Suppressor macrophage treated with lipopolysaccharide for 1 hour (primary cell): ENCODE results near the gene DHDH.
A peak's percentile ranks its signal among the peaks of the same experiment; 100 is the strongest.
"Not testable (repeated sequence)": the region's sequence is repeated elsewhere in the genome, so short reads cannot be mapped to it uniquely, and the experiment has no call there.

Source experiments
- DNase-seq, 3 donors: peaks; one replicate each; pipeline ENCODE4 v3.0.0-alpha.2; 2020 to 2022

Gene DHDH

GRCh38 chr19:48933382-48933932 is at the start of gene DHDH:
DHDH (plus strand) TSS chr19:48933699; CDS start chr19:48933722, 23 bp downstream.
- peak; percentile 75 to 86 (median 80) for DNase-seq

GRCh38 chr19:48883726-48884125 is 49.8 kb upstream of the DHDH start:
- DNase-seq: peak in 1 of 3 donors; percentile 65

GRCh38 chr19:48887861-48888612 is 45.5 kb upstream of the DHDH start:
- no peak for DNase-seq

GRCh38 chr19:48889496-48889895 is 44.0 kb upstream of the DHDH start:
- DNase-seq: not testable (repeated sequence)

GRCh38 chr19:48890551-48890950 is 42.9 kb upstream of the DHDH start:
- DNase-seq: no peak

GRCh38 chr19:48895226-48895625 is 38.3 kb upstream of the DHDH start:
- DNase-seq: no peak

GRCh38 chr19:48896191-48896720 is 37.2 kb upstream of the DHDH start:
- peak in 2 of 3 donors; percentile 21 to 48 for DNase-seq

- DNase-seq: no peak
Observed at GRCh38 chr19:48897181-48897580, 36.3 kb upstream of the DHDH start.

- DNase-seq: not testable (repeated sequence)
Observed at GRCh38 chr19:48899386-48899749, 34.1 kb upstream of the DHDH start.

- peak; percentile 99 for DNase-seq
Observed at GRCh38 chr19:48899781-48900476, 33.6 kb upstream of the DHDH start, which contains the start of gene NUCB1. NUCB1 (plus strand) TSS chr19:48900312; CDS start chr19:48900797, 485 bp downstream.

- DNase-seq: peak; percentile 61 to 70 (median 70)
Observed at GRCh38 chr19:48900477-48901406, 32.8 kb upstream of the DHDH start.

- DNase-seq: peak in 1 of 3 donors; percentile 17
Observed at GRCh38 chr19:48902291-48902690, 31.2 kb upstream of the DHDH start.

- DNase-seq: not testable (repeated sequence)
Observed at GRCh38 chr19:48903788-48904187, 29.7 kb upstream of the DHDH start.

- DNase-seq: peak in 1 of 3 donors; percentile 17
Observed at GRCh38 chr19:48905664-48906063, 27.8 kb upstream of the DHDH start.

- DNase-seq: no peak
Observed at GRCh38 chr19:48906324-48906723, 27.2 kb upstream of the DHDH start.

GRCh38 chr19:48907671-48908070 is 25.8 kb upstream of the DHDH start:
- DNase-seq: peak; percentile 18 to 54 (median 36)

- not testable (repeated sequence) for DNase-seq
Observed at GRCh38 chr19:48909424-48910077, 23.9 kb upstream of the DHDH start.

- no peak for DNase-seq
Observed at GRCh38 chr19:48910803-48911202, 22.7 kb upstream of the DHDH start.

- peak in 2 of 3 donors; percentile 27 to 36 for DNase-seq
Observed at GRCh38 chr19:48913114-48913889, 20.2 kb upstream of the DHDH start.

- no peak for DNase-seq
Observed at GRCh38 chr19:48914181-48914580, 19.3 kb upstream of the DHDH start.

GRCh38 chr19:48915757-48916156 is 17.7 kb upstream of the DHDH start:
- peak in 1 of 3 donors; percentile 14 for DNase-seq
